NCI-H2196 (cell line): ENCODE results near the gene TICAM1.
"Not testable (repeated sequence)": the region's sequence is repeated elsewhere in the genome, so short reads cannot be mapped to it uniquely, and the experiment has no call there.

Experiments
- DNase-seq: peaks from one replicate; lab custom pipeline; 2025; ENCODE audit not compliant: unreplicated experiment; lab: John Stamatoyannopoulos, UW

Gene TICAM1

GRCh38 chr19:4831304-4831978, at the start of gene TICAM1:
Gene TICAM1, minus strand, starts transcription at chr19:4831712. Its CDS starts 13,335 bp downstream, at chr19:4818377.
- DNase-seq: peak; percentile 20

DNA sequence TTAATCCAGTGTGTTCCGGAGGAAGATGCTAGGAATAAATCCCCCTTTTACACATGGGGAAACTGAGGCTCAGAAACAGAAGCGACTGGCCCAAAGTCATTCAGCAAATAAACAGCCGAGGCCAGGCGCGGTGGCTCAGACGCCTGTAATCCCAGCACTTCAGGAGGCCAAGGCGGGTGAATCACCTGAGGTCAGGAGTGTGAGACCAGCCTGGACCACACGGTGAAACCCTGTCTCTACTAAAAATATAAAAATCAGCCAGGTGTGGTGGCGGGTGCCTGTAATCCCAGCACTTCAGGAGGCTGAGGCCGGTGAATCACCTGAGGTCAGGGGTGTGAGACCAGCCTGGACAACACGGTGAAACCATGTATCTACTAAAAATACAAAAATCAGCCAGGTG, 47.5 kb upstream of the TICAM1 start:
- no peak for DNase-seq

DNA sequence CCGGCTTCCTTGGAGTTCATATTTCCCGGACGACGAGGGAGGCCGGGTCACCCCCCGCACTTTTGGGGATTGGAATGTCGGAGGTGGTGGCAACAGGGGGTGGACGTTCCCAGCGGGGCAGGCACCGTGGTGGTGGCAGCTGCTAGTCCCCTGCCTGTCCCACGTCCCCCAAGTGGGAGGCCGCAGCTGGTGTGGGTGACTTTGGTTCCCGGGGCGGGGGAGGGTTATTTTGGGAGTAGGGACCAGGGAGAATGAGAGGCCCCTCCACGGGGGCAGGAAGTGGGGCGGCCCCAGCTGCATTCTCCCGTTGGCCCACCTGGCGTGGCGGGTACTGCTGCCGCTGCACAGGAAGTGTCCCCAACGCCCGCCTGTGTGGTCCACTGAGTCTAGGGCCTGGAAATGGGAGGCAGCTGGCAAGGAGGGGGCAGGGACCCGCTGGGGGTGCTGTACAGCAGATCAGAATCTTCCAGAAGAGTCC, 47.0 kb upstream of the TICAM1 start:
- DNase-seq: no peak

- DNase-seq: no peak
These were observed 46.4 kb upstream of the TICAM1 start for GRCh38 chr19:4877753-4878490.

DNA sequence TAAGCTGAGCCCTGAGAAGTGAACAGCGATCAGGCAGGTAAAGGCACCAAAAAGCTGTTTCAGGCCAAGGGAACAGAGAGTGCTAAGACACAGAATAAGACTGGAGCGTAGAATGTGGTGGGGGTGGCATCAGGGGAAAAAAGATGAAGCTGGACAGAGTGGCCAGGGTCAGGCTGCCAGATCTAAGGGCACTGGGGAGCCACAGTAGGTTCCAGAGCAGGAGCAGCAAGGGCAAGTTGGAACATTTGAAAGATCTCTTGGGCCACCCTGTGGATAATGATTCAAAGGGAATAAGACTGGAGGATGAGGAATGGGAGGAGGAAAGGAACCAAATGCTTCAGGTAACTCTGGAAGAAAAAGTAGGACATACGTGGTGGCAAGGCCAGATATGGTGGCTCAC, 42.4 kb upstream of the TICAM1 start:
- DNase-seq: no peak

DNA sequence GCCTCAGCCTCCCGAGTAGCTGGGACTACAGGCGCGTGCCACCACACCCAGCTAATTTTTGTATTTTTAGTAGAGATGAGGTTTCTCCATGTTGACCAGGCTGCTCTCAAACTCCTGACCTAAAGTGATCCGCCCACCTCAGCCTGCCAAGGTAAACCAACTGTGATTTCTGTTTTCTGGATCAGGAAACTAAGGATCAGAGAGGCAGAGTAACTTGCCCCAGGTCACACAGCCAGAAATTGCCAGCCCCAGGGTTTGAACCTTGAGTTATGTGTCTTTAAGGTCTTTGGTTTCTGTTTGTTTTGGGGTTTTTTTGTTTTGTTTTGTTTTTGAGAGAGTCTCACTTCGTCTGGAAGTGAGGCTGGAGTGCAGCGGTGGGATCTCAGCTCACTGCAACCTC, 40.2 kb upstream of the TICAM1 start:
- no peak for DNase-seq

DNA sequence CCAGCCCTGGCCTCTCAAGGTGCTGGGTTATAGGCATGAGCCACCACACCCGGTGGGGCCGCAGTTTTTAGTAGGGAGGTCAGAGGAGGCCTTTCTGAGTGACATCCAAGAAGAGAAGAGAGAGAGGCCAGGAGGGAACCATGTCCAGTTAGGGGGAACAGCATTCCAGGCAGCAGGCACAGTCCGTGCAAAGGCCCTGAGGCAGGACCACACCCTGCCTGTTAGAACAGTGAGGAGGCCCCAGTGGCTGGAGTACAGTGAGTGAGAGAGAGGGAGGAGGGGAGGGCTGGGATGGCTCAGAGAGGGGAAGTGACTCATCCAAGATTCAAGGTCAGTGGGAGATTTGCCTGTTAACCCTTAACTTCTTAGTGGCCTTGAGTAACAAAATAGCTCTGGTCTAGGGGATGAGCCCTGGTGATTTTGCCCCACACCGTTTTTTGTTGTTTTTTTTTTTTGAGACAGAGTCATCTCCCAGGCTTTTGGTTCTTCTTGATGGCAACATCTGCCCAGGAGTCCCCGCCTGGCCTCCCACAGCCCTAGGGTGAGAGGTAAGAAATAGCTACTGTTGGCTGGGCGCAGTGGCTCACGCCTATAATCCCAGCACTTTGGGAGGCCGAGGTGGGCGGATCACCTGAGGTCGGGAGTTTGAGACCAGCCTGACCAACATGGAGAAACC, 38.7 kb upstream of the TICAM1 start:
- no peak for DNase-seq

DNA sequence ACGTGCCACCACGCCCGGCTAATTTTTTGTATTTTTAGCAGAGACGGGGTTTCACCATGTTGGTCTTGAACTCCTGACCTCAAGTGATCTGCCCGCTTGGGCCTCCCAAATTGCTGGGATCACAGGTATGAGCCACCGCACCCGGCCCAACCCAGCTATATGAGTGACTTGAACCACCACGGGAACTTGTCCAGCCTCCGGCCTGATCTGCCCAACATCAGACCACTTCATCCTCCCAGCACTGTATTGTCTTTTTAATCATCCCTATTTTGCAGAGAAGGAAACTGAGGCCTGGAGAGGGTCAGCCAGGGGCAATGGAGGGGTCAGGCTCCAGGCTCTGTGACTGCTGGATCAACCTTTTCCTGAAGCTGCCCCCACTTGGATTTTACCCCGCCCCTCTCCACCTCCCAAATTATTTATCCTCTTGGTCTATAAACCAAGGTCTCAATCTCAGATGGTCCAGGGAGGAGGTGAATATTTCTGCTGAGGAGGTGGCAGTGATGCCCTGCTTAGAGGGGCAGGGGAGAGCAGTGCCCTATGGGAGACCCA, 36.8 kb upstream of the TICAM1 start:
- DNase-seq: no peak

- peak; percentile 78 for DNase-seq
These were observed 36.2 kb upstream of the TICAM1 start, which contains the start of gene PLIN3 for GRCh38 chr19:4867534-4868285. Gene PLIN3, minus strand, starts transcription at chr19:4867667. Its CDS starts 6,273 bp downstream, at chr19:4861394.

DNA sequence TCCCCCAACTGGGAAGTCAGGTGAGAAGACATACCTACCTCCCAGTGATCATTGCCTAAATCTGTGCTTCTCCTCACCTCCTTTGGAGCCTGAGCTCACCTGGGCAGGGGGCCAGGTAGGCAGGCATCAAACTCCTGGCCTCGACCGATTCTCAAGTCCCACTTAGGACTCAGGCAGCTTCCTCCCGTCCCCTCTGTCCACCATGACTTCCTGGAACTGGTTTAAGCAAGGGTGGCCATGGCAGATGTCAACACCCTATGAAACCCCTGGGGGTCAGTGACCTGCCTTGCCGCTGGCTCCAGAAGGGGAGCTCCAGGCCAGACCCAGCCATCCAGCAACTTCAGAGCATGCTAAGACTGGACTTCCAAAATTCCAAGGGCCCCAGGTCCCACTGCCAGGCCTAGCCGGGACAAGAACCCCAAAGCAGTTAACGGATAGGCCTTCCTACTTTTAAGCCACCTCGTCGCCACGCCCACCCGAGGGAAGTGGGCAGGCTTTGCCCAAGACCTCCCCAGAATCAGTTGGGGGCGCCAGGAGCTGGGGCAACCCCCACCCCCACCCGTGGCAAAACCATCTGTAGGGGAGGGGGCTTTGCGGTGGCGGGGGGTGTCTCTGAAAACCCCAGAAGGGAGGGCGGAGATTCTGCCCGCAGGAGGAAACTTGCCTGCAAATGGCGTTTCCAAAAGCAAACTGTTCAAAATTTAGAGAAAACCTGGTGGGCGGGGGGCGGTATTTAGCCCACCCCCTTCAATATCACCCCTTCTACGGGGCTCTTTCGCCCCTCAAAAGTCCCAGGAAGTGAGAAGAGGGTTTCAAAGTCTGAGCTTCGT, 35.3 kb upstream of the TICAM1 start:
- no peak for DNase-seq

DNA sequence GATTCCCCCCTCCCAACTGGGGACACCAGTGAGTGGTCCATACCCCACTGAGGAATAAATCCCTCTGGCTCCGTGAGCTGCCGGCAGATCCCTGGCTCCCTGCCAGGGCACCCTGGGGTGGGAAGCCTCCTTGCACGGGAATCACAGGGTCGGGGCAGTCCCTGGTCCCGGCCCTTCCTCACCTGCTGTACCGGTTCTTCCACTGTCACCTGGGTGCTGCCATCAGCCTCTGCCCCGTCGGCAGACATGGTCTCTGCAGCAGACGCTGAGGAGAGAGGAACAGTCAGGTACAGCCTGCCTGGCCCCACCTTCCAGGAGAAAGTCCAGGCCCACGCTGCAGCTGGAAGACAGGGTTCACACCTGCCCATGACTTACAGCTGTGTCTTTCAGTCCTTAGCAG, 29.6 kb upstream of the TICAM1 start:
- DNase-seq: no peak

GRCh38 chr19:4859697-4860096, 28.2 kb upstream of the TICAM1 start:
- no peak for DNase-seq

GRCh38 chr19:4856468-4856867, 25.0 kb upstream of the TICAM1 start:
- not testable (repeated sequence) for DNase-seq

DNA sequence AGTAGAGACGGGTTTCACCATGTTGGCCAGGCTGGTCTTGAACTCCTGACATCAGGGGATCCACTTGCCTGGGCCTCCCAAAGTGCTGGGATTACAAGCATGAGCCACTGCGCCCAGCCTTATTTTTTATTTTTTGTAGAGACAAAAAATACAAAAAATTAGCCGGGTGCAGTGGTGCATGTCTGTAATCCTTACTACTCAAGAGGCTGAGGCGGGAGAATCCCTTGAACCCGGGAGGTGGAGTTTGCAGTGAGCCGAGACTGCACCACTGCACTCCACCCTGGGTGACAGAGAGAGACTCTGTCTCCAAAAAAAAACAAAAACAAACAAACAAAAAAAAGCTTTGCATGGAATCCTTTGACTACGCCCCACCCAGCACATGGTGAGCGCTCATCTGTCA, 22.0 kb upstream of the TICAM1 start:
- not testable (repeated sequence) for DNase-seq

DNA sequence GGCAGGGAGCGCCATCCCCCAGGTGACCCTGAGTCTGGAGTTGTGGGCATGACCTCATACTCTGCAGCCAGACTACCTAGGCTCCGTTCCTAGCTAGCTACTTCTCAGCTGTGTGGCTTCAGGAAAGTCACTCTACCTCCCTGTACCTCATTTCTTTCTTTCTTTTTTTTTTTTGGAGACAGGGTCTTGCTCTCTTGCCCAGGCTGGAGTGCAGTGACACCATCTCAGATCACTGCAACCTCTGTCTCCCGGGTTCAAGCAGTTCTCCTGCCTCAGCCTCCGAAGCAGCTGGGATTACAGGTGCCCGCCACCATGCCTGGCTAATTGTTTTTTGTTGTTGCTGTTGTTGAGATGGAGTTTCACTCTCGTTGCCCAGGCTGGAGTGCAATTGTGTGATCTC, 21.0 kb upstream of the TICAM1 start:
- no peak for DNase-seq

- DNase-seq: peak; percentile 57
These were observed 20.2 kb upstream of the TICAM1 start for GRCh38 chr19:4851551-4852290.

DNA sequence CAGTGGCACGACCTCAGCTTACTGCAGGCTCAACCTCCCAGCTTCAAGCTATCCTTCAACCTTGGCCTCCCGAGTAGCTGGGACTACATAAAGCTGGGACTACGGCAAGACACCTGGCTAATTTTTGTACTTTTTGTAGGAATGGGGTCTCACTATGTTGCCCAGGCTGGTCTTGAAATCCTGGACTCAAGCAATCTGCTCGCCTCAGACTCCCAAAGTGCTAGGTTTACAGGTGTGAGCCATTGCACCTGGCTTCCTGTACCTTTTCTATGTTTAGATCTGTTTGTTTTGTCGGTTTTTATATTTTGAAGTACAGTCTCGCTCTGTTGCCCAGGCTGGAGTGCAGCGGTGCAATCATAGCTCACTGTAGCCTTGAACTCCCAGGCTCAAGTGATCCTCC, 17.5 kb upstream of the TICAM1 start:
- DNase-seq: no peak

DNA sequence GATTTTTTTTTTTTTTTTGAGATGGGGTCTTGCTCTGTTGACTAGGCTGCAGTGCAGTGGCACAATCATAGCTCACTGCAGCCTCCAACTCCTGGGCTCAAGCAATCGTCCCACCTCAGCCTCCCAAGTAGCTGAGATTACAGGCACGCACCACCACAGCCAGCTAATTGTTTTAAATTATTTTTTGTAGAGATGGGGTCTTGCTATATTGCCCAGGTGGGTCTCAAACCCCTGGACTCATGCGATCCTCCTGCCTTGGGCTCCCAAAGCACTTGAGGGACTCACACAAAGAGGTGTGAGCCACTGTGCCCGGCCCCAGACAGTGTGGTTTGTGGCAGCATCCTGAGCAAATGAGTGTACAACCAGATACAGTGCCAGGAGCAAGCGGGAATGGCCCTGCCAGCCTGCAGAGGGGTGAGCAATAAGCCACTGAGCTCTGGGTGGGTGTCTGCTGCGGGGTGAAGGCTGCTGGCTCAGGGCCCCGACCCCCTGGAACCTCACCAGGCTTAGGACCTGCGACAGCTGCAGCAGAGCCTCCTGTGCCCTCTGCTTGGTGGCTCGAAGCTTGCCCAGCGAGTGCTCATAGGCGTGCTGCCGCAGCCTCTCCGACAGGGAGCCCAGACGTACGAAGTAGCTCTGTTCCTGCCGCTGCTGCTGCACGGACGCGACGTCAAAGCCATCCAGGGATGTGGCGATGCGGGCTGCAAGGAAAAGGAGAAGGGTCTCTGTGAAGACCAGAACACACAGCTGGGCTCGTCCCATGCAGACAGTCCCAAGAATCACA, 15.9 kb upstream of the TICAM1 start:
- no peak for DNase-seq
